MCF 10A (cell line): Measurements from ENCODE around the gene NPHS1. TPM values are rescaled to one million over a fixed set of nuclear protein-coding genes. Genes with fewer than 3 reads are reported as not detected.

Experiments
- BruUV-seq: library from RNA; stranded (reverse); fragments of 400-500 nt; replicated peaks from 2 replicates; lab custom pipeline; 2021; lab: Mats Ljungman, UMichigan
- CTCF ChIA-PET: fragments of 300-600 bp; sonication (Branson Sonifier 250); formaldehyde crosslinking; extraction: SDS; loops from one replicate; lab custom pipeline; 2021; ENCODE audit warnings: antibody characterized with exemption, inconsistent platforms; lab: Yijun Ruan, JAX
- POLR2A ChIA-PET: fragments of 300-600, 350-650 bp; sonication (Branson Sonifier 250); formaldehyde crosslinking; extraction: SDS; loops from one replicate; lab custom pipeline; 2020; ENCODE audit warnings: antibody characterized with exemption, inconsistent platforms; lab: Yijun Ruan, JAX
- DNase-seq: peaks from one replicate; pipeline ENCODE4 v3.0.0-alpha.2; 2018; ENCODE audit not compliant: unreplicated experiment
- H3K27ac Mint-ChIP-seq: one replicate; pipeline ENCODE4 v1.8.0; 2022; ENCODE audit warnings: mild to moderate bottlenecking, low read depth, mixed read lengths; ENCODE audit not compliant: unreplicated experiment
- H3K27me3 Mint-ChIP-seq: one replicate; pipeline ENCODE4 v1.8.0; 2022; ENCODE audit warnings: mixed read lengths; ENCODE audit not compliant: insufficient read depth, unreplicated experiment
- H3K36me3 Mint-ChIP-seq: one replicate; pipeline ENCODE4 v1.8.0; 2022; ENCODE audit warnings: mild to moderate bottlenecking, moderate library complexity, mixed read lengths; ENCODE audit not compliant: insufficient read depth, unreplicated experiment
- H3K4me1 Mint-ChIP-seq: one replicate; pipeline ENCODE4 v1.8.0; 2022; ENCODE audit warnings: mixed read lengths; ENCODE audit not compliant: insufficient read depth, unreplicated experiment
- H3K4me3 Mint-ChIP-seq: one replicate; pipeline ENCODE4 v1.8.0; 2022; ENCODE audit warnings: mild to moderate bottlenecking, moderate library complexity, mixed read lengths; ENCODE audit not compliant: unreplicated experiment
- H3K9me3 Mint-ChIP-seq: one replicate; pipeline ENCODE4 v1.8.0; 2022; ENCODE audit warnings: mixed read lengths; ENCODE audit not compliant: unreplicated experiment
- intact Hi-C: fragments of 100-400 bp; cut with micrococcal nuclease; formaldehyde crosslinking; loops from 2 replicates; pipeline ENCODE4 v1.14.1; 2022
- total RNA-seq: library from RNA; stranded (reverse); gene quantifications from 2 replicates; pipeline ENCODE4 v1.2.3, GENCODE V29; 2022
- TF ChIP-seq, protein P1 (sequence below): fragments of 200-600 bp; IDR thresholded peaks from one replicate; pipeline ENCODE4 v1.8.0; 2022; ENCODE audit warnings: antibody characterized with exemption, mild to moderate bottlenecking; ENCODE audit not compliant: unreplicated experiment

The NPHS1 gene
- total RNA-seq, 1 experiment from 2014 or later: not detected

DNA sequence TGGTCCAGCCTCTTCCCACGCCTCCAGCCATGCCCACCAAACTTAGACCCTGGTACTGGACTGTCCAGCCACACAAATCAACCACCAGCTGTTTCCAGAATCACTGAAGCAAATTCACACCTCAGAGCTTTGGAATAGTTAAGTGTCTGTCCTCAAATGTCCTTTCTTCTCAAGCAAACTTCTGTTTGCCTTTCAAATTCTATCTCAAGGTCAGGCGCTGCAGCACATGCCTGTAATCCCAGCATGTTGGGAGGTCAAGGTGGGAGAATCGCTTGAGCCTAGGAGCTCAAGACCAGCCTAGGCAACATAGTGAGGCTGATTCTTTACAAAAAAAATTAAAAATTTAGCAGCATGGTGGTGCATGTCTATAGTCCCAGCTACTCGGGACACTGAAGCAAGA is 20.2 kb downstream of the NPHS1 start:
- ChIA-PET CTCF (no interaction called here), POLR2A (no interaction called here)
- H3K4me3 Mint-ChIP-seq: no peak overlapping the region
- no peak for DNase-seq
- TF ChIP-seq, protein P1, sequence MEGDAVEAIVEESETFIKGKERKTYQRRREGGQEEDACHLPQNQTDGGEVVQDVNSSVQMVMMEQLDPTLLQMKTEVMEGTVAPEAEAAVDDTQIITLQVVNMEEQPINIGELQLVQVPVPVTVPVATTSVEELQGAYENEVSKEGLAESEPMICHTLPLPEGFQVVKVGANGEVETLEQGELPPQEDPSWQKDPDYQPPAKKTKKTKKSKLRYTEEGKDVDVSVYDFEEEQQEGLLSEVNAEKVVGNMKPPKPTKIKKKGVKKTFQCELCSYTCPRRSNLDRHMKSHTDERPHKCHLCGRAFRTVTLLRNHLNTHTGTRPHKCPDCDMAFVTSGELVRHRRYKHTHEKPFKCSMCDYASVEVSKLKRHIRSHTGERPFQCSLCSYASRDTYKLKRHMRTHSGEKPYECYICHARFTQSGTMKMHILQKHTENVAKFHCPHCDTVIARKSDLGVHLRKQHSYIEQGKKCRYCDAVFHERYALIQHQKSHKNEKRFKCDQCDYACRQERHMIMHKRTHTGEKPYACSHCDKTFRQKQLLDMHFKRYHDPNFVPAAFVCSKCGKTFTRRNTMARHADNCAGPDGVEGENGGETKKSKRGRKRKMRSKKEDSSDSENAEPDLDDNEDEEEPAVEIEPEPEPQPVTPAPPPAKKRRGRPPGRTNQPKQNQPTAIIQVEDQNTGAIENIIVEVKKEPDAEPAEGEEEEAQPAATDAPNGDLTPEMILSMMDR: no peak
- H3K9me3 Mint-ChIP-seq: no peaks in the 10 kb centered on the region
- no peaks in the 10 kb centered on the region for H3K4me1 Mint-ChIP-seq
- no peaks in the 10 kb centered on the region for H3K36me3 Mint-ChIP-seq
- H3K27me3 Mint-ChIP-seq: peaks cover 69% of the 10 kb centered on the region
- intact Hi-C loops: no loop called here
- BruUV-seq: no TSS peak
- no peak overlapping the region for H3K27ac Mint-ChIP-seq

DNA sequence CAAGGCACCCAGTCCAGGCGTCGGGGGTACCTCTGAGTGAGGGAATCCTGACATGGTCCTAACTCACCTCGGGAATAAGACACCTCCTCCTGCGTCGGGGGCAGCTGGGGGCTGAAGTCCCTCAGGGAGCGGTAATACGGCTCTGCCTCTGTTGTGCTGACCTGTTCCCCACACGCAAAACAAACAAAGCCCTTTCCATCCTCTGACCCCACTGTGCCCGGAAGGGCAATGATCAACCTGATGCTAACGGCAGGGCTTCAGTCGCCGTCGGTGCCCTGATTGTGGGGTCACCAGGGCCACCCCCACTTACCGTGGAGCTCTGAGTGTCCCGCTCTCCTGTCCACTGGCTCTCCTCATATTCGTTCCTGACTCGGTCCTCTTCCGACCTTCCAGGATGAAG is 21.3 kb downstream of the NPHS1 start:
- POLR2A ChIA-PET: no interaction called here
- TF ChIP-seq, protein P1: no peak
- H3K36me3 Mint-ChIP-seq: no peaks in the 10 kb centered on the region
- CTCF ChIA-PET: interaction anchor here (0.7 kb wide), 1 partner anchor 11 kb away, joined by 3 read pairs; no protein-coding TSS in a partner anchor
- H3K4me3 Mint-ChIP-seq: no peak overlapping the region
- peaks cover 58% of the 10 kb centered on the region for H3K27me3 Mint-ChIP-seq
- no peaks in the 10 kb centered on the region for H3K9me3 Mint-ChIP-seq
- DNase-seq: no peak
- no peak overlapping the region for H3K27ac Mint-ChIP-seq
- intact Hi-C loops: no loop called here
- no peaks in the 10 kb centered on the region for H3K4me1 Mint-ChIP-seq
- no TSS peak for BruUV-seq

DNA sequence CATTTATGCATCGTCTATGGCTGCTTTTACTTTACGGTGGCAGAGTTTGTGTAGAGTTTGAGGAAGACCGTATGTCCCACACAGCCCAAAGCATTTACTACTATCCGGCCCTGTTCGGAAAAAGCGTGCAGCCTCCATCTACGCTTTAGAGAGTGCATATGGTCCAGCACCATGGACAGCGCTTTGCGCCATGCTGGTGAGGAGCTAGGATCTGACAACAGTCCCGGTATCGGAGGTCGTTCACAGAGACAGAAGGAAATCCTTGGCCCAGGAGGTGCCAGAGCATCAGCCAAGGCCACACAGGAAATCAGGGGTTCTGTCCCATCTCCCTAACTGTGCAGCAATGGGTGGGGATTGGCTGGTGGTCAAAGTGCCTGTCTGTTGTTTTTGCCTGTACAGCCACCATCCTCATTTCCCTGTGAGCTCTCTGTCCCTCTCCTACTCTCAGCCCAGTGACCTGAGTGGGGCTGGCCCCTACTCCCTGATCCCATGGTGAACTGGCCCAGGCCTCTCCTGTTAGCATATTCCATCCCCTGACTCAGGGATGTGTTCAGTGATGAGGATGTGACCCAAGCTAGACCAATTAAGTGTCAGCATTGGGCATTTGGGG is 23.5 kb downstream of the NPHS1 start:
- no peaks in the 10 kb centered on the region for H3K9me3 Mint-ChIP-seq
- TF ChIP-seq, protein P1: no peak
- peak; percentile 62 for DNase-seq
- ChIA-PET POLR2A (no interaction called here), CTCF (interaction anchor here (0.6 kb wide), 1 partner anchor 280 kb away, joined by 4 read pairs; no protein-coding TSS in a partner anchor)
- H3K36me3 Mint-ChIP-seq: no peaks in the 10 kb centered on the region
- peaks cover 59% of the 10 kb centered on the region for H3K27me3 Mint-ChIP-seq
- H3K4me3 Mint-ChIP-seq: no peak overlapping the region
- no peak overlapping the region for H3K27ac Mint-ChIP-seq
- no TSS peak for BruUV-seq
- no peaks in the 10 kb centered on the region for H3K4me1 Mint-ChIP-seq
- intact Hi-C loops: loop anchor here (5.0 kb wide), 1 partner anchor 49 kb away; no protein-coding TSS in a partner anchor

DNA sequence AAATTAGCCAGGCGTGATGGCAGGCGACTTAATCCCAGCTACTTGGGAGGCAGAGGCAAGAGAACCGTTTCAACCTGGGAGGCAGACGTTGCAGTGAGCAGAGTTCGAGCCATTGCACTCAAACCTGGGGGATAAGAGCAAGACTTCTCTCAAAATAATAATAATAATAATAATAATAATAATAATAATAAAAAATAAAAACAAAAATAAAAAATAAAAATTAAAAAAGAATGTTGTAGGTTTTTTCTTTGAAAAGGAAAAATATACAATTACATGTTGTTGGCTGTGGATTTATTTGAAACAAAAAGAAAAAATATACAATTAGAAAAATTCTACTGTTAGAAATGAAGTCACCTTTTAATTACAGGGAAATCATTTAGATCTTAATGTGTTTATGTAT is 28.2 kb downstream of the NPHS1 start:
- DNase-seq: no peak
- Mint-ChIP-seq H3K27me3 (peaks cover 37% of the 10 kb centered on the region), H3K36me3 (no peaks in the 10 kb centered on the region), H3K27ac (no peak overlapping the region), H3K9me3 (no peaks in the 10 kb centered on the region), H3K4me3 (no peak overlapping the region), H3K4me1 (no peaks in the 10 kb centered on the region)
- no TSS peak for BruUV-seq
- intact Hi-C loops: loop anchor here (5.0 kb wide), 1 partner anchor 132 kb away; no protein-coding TSS in a partner anchor
- POLR2A ChIA-PET: no interaction called here
- CTCF ChIA-PET: no interaction called here
- TF ChIP-seq, protein P1: no peak
